ENCODE measurements around the gene IQSEC1. TPM values are rescaled to one million over a fixed set of nuclear protein-coding genes. Genes with fewer than 3 reads are reported as not detected.

Gene IQSEC1
- total and polyA plus RNA-seq, 2 experiments from 2014 or later: 8.0 to 51.9 TPM

GRCh38 chr3:13062647-13063046, 10.6 kb downstream of the IQSEC1 start (continued):
- TF ChIP-seq EZH2phosphoT487 (IDR thresholded peaks at IDR 0.05; ENCODE audit: unreplicated experiment): no peak
- no peak for TF ChIP-seq ZNF331 (CRISPR knock-in tag; IDR thresholded peaks at IDR 0.05; ENCODE audit: low read depth)

GRCh38 chr3:13060341-13060910, 12.8 kb downstream of the IQSEC1 start:
- no peaks in the 10 kb centered on the region for H3K9me3 Mint-ChIP-seq
- Histone ChIP-seq H3K27ac (ENCODE audit: low read depth) (no peak overlapping the region), H3K36me3 (ENCODE audit: insufficient read depth) (no peaks in the 10 kb centered on the region), H2AFZ (no peak overlapping the region), H3F3A (replicated peaks; ENCODE audit: low read depth) (no peaks in the 10 kb centered on the region), H3K4me1 (ENCODE audit: insufficient read depth) (no peaks in the 10 kb centered on the region), H3K27me3 (ENCODE audit: insufficient read depth) (no peaks in the 10 kb centered on the region), H3K4me3 (no peak overlapping the region), H3K9me2 (ENCODE audit: insufficient read depth) (no peaks in the 10 kb centered on the region), H3K79me2 (replicated peaks; ENCODE audit: insufficient read depth) (no peaks in the 10 kb centered on the region), H3K4me2 (no peak overlapping the region), H4K20me1 (replicated peaks; ENCODE audit: insufficient read depth) (no peaks in the 10 kb centered on the region)
- no peaks in the 10 kb centered on the region for H3K36me3 Mint-ChIP-seq (ENCODE audit: low read depth)
- no peak overlapping the region for H3K4me3 Mint-ChIP-seq
- peaks cover 7% of the 10 kb centered on the region; the same call in 2 of the 3 replicates for H3K4me1 Mint-ChIP-seq
- ATAC-seq (no peak; the same call in 2 of the 3 replicates), DNase-seq (ENCODE audit: low spot score) (no peak)
- H3K27ac Mint-ChIP-seq: no peak overlapping the region
- peaks cover 20% of the 10 kb centered on the region for H3K27me3 Mint-ChIP-seq (ENCODE audit: insufficient read depth, low read depth, poor library complexity)
- no peak for TF ChIP-seq JUNB (IDR thresholded peaks at IDR 0.05; ENCODE audit: unreplicated experiment)
- no peak for TF ChIP-seq REST (IDR thresholded peaks at IDR 0.05; ENCODE audit: unreplicated experiment)
- TF ChIP-seq NANOG (IDR thresholded peaks at IDR 0.05; ENCODE audit: borderline replicate concordance): no peak
- TF ChIP-seq CREB1 (CRISPR knock-in tag; IDR thresholded peaks at IDR 0.05; ENCODE audit: low read depth): no peak
- TF ChIP-seq ZNF462 (CRISPR knock-in tag; IDR thresholded peaks at IDR 0.05): no peak
- no peak for TF ChIP-seq ZNF114 (CRISPR knock-in tag; IDR thresholded peaks at IDR 0.05)
- TF ChIP-seq ZNF331 (CRISPR knock-in tag; IDR thresholded peaks at IDR 0.05; ENCODE audit: low read depth): no peak
- no peak for TF ChIP-seq STAT1 (IDR thresholded peaks at IDR 0.05; ENCODE audit: unreplicated experiment)
- no peak for TF ChIP-seq EZH2 (IDR thresholded peaks at IDR 0.05; ENCODE audit: low read depth, unreplicated experiment)
- TF ChIP-seq CTCF (conservative IDR thresholded peaks at IDR 0.05; ENCODE audit: low read depth in 2 of 2): no peak
- TF ChIP-seq POLR2AphosphoS5 (IDR thresholded peaks at IDR 0.05; ENCODE audit: low read depth): no peak
- no peak for TF ChIP-seq EZH2phosphoT487 (IDR thresholded peaks at IDR 0.05; ENCODE audit: unreplicated experiment)
